Measurements from ENCODE around the gene ZNF273.
"Not testable (repeated sequence)": the region's sequence is repeated elsewhere in the genome, so short reads cannot be mapped to it uniquely, and the experiment has no call there.

ZNF273 gene

GRCh38 chr7:64944667-64945502 lies 41.8 kb downstream of the ZNF273 start:
- in situ Hi-C loops (cut with MboI; ENCODE audit: low sequenced_read_pairs) = not testable (repeated sequence)

GRCh38 chr7:64945503-64946175 lies 42.6 kb downstream of the ZNF273 start:
- in situ Hi-C loops (cut with MboI; ENCODE audit: low sequenced_read_pairs) = no loop called here

- in situ Hi-C loops (cut with MboI; ENCODE audit: low sequenced_read_pairs) = no loop called here
These were observed 43.7 kb downstream of the ZNF273 start for GRCh38 chr7:64946772-64947171.

GRCh38 chr7:64947252-64948000 lies 44.4 kb downstream of the ZNF273 start:
- in situ Hi-C loops (cut with MboI; ENCODE audit: low sequenced_read_pairs) = no loop called here

GRCh38 chr7:64948774-64949173 lies 45.7 kb downstream of the ZNF273 start:
- in situ Hi-C loops (cut with MboI; ENCODE audit: low sequenced_read_pairs) = not testable (repeated sequence)

- in situ Hi-C loops (cut with MboI; ENCODE audit: low sequenced_read_pairs) = not testable (repeated sequence)
These were observed 47.6 kb downstream of the ZNF273 start for GRCh38 chr7:64950673-64951072.

- in situ Hi-C loops (cut with MboI; ENCODE audit: low sequenced_read_pairs) = no loop called here
These were observed 48.3 kb downstream of the ZNF273 start for GRCh38 chr7:64951250-64951848.

GRCh38 chr7:64959072-64959747 lies 56.1 kb downstream of the ZNF273 start:
- in situ Hi-C loops (cut with MboI; ENCODE audit: low sequenced_read_pairs) = no loop called here

- in situ Hi-C loops (cut with MboI; ENCODE audit: low sequenced_read_pairs) = no loop called here
These were observed 62.5 kb downstream of the ZNF273 start for GRCh38 chr7:64965594-64965993.

GRCh38 chr7:64978497-64979203 lies 75.6 kb downstream of the ZNF273 start:
- in situ Hi-C loops (cut with MboI; ENCODE audit: low sequenced_read_pairs) = no loop called here

Measured in HL-60/S4 treated with phorbol 12-myristate 13-acetate at 8.2 ng/mL for 4 days and 3 days (cell line).